GM23248 (cell line): ENCODE data around the gene PDGFRB. TPM values are rescaled to one million over a fixed set of nuclear protein-coding genes. Genes with fewer than 3 reads are reported as not detected.

Source experiments
- DNase-seq: peaks from one replicate; pipeline ENCODE4 v3.0.0-alpha.2; 2015
- H2AFZ ChIP-seq: fragments of 200-600 bp; sonication (generic); 2 replicates; pipeline ENCODE4 v1.6.1; 2016; ENCODE audit warnings: antibody characterized with exemption
- H3F3A ChIP-seq: fragments of 200-600 bp; sonication (generic); 2 replicates; pipeline ENCODE4 v1.6.1; 2016; ENCODE audit warnings: mild to moderate bottlenecking, antibody characterized with exemption, mixed run types; ENCODE audit not compliant: insufficient read depth
- H3K27ac ChIP-seq: fragments of 200-600 bp; sonication (generic); 2 replicates; pipeline ENCODE4 v1.5.1; 2016; ENCODE audit warnings: mild to moderate bottlenecking
- H3K27me3 ChIP-seq: fragments of 200-600 bp; sonication (generic); replicated peaks from 2 replicates; pipeline ENCODE4 v1.6.1; 2016; ENCODE audit warnings: mild to moderate bottlenecking; ENCODE audit not compliant: insufficient read depth
- H3K36me3 ChIP-seq: fragments of 200-600 bp; sonication (generic); 2 replicates; pipeline ENCODE4 v1.6.1; 2016; ENCODE audit warnings: low read depth, mild to moderate bottlenecking
- H3K4me1 ChIP-seq: fragments of 200-600 bp; sonication (generic); 2 replicates; pipeline ENCODE4 v1.6.1; 2016; ENCODE audit warnings: mild to moderate bottlenecking; ENCODE audit not compliant: insufficient read depth
- H3K4me2 ChIP-seq: fragments of 200-600 bp; sonication (generic); one replicate; pipeline ENCODE4 v1.6.1; 2016; ENCODE audit warnings: mild to moderate bottlenecking; ENCODE audit not compliant: unreplicated experiment
- H3K4me3 ChIP-seq: fragments of 200-600 bp; sonication (generic); 2 replicates; pipeline ENCODE4 v1.5.1; 2016; ENCODE audit warnings: mild to moderate bottlenecking
- H3K79me2 ChIP-seq: fragments of 200-600 bp; sonication (generic); 2 replicates; pipeline ENCODE4 v1.6.1; 2016; ENCODE audit warnings: mild to moderate bottlenecking; ENCODE audit not compliant: insufficient read depth
- H3K9ac ChIP-seq: fragments of 200-600 bp; sonication (generic); 2 replicates; pipeline ENCODE4 v1.6.1; 2016; ENCODE audit warnings: mild to moderate bottlenecking
- H3K9me2 ChIP-seq: fragments of 200-600 bp; sonication (generic); 2 replicates; pipeline ENCODE4 v1.6.1; 2016; ENCODE audit warnings: mixed run types, mild to moderate bottlenecking, moderate library complexity; ENCODE audit not compliant: insufficient read depth
- H3K9me3 ChIP-seq: fragments of 200-600 bp; sonication (generic); one replicate; pipeline ENCODE4 v1.6.1; 2017; ENCODE audit warnings: low read depth
- H4K20me1 ChIP-seq: fragments of 200-600 bp; sonication (generic); 2 replicates; pipeline ENCODE4 v1.6.0; 2016; ENCODE audit not compliant: insufficient read depth
- EZH2 ChIP-seq: fragments of 200-600 bp; sonication (generic); IDR thresholded peaks from 2 replicates; pipeline ENCODE4 v1.6.1; 2018; ENCODE audit warnings: antibody characterized with exemption, mild to moderate bottlenecking; ENCODE audit not compliant: insufficient read depth, poor library complexity, severe bottlenecking
- EZH2phosphoT487 ChIP-seq: fragments of 200-600 bp; sonication (generic); IDR thresholded peaks from 2 replicates; pipeline ENCODE4 v1.6.1; 2018; ENCODE audit warnings: antibody characterized with exemption, moderate library complexity, mild to moderate bottlenecking, low read depth; ENCODE audit not compliant: insufficient read depth
- WGBS, 2 experiments: methylation state at CpG; one replicate each; pipeline ENCODE4 v1.1.6; 2015 to 2017; ENCODE audit warnings: low lambda C conversion rate in 2 of 2, low coverage in 1 of 2; ENCODE audit errors: missing lambda C conversion rate in 2 of 2; 5-methylcytosine and 5-hydroxymethylcytosine counted together
- in situ Hi-C: fragments of 300-500 bp; cut with MboI; formaldehyde crosslinking; loops from 2 replicates; pipeline ENCODE4 v1.15.0; 2020
- polyA plus RNA-seq: library from polyadenylated mRNA; unstranded; fragments of >200 nt; fragmentation: Nextera tagmentation; extraction: Ambion mirVana; gene quantifications from 2 replicates; pipeline ENCODE4 v1.2.1, GENCODE V29; 2016
- small RNA-seq: library from RNA; depleted of rRNA; stranded (forward); fragments of <200 nt; gene quantifications from one replicate; pipeline ENCODE3, GENCODE V24; 2014; ENCODE audit warnings: low read depth, low replicate concordance
- total RNA-seq: library from RNA; depleted of rRNA; stranded (reverse); fragments of >200 nt; shearing (Covaris generic); gene quantifications from 2 replicates; pipeline ENCODE4 v1.2.3, GENCODE V29; 2014; rRNA removed

Gene PDGFRB
- total and polyA plus RNA-seq, 2 experiments from 2014 or later = 155 to 205 TPM

GRCh38 chr5:150065346-150065745 lies 90.3 kb downstream of the PDGFRB start:
- H3F3A ChIP-seq = peaks cover 20% of the 10 kb centered on the region
- DNase-seq = peak; percentile 69
- H2AFZ ChIP-seq = peak overlapping the region; percentile 23; the same call in 1 of the 2 replicates
- H3K4me1 ChIP-seq = peaks cover 34% of the 10 kb centered on the region
- 20 to 38% methylated on average over 6 of the region's 6 CpGs for WGBS, 2 experiments
- no peaks in the 10 kb centered on the region for H3K36me3 ChIP-seq
- H3K27ac ChIP-seq = peak overlapping the region; percentile 62
- TF ChIP-seq EZH2phosphoT487 (no peak), EZH2 (no peak)
- no peaks in the 10 kb centered on the region for H3K9me3 ChIP-seq
- H4K20me1 ChIP-seq = no peaks in the 10 kb centered on the region
- peak overlapping the region; percentile 2; the same call in 1 of the 2 replicates for H3K4me3 ChIP-seq
- H3K4me2 ChIP-seq = peak overlapping the region; percentile 37
- H3K27me3 ChIP-seq = no peaks in the 10 kb centered on the region
- in situ Hi-C loops = no loop called here
- H3K9me2 ChIP-seq = no peaks in the 10 kb centered on the region
- no peaks in the 10 kb centered on the region for H3K79me2 ChIP-seq
- 0 out of 2 replicates have a peak overlapping the region, but pooled peaks have one; percentile 20 for H3K9ac ChIP-seq

- DNase-seq = no peak
- no peak overlapping the region for H3K27ac ChIP-seq
- no peaks in the 10 kb centered on the region for H3K9me3 ChIP-seq
- in situ Hi-C loops = no loop called here
- no peak overlapping the region for H3K4me2 ChIP-seq
- no peaks in the 10 kb centered on the region for H4K20me1 ChIP-seq
- WGBS, 2 experiments = 87 to 90% methylated on average over 6 to 7 of the region's 7 CpGs
- H2AFZ ChIP-seq = no peak overlapping the region
- no peak overlapping the region for H3K9ac ChIP-seq
- H3K36me3 ChIP-seq = no peaks in the 10 kb centered on the region
- no peak for TF ChIP-seq EZH2phosphoT487
- TF ChIP-seq EZH2 = no peak
- no peaks in the 10 kb centered on the region for H3K9me2 ChIP-seq
- peaks cover 20% of the 10 kb centered on the region for H3F3A ChIP-seq
- H3K4me1 ChIP-seq = peaks cover 34% of the 10 kb centered on the region
- H3K79me2 ChIP-seq = no peaks in the 10 kb centered on the region
- H3K27me3 ChIP-seq = no peaks in the 10 kb centered on the region
- no peak overlapping the region for H3K4me3 ChIP-seq
Measured at GRCh38 chr5:150064681-150065220, 90.9 kb downstream of the PDGFRB start.

Small RNA genes within 50 kb of the gene (small RNA-seq; reads per million reads assigned to genes)
- not detected for gene RF00019

Other genes starting within 250 kb of the PDGFRB start
- not detected in 2 replicates for gene PDE6A, start 211.1 kb downstream of the PDGFRB start, total RNA-seq
- not detected in 2 replicates for gene PDE6A, start 211.1 kb downstream of the PDGFRB start, polyA plus RNA-seq
- 11.1 and 11.4 TPM in 2 replicates for gene SLC26A2, start 195.1 kb downstream of the PDGFRB start, total RNA-seq
- gene SLC26A2, start 195.1 kb downstream of the PDGFRB start, polyA plus RNA-seq = 5.2 and 6.2 TPM in 2 replicates
- gene TIGD6, start 155.2 kb downstream of the PDGFRB start, total RNA-seq = 4.8 and 5.3 TPM in 2 replicates
- gene TIGD6, start 155.2 kb downstream of the PDGFRB start, polyA plus RNA-seq = 4.5 and 4.6 TPM in 2 replicates
- gene HMGXB3, start 155.1 kb downstream of the PDGFRB start, total RNA-seq = 32.1 and 46.5 TPM in 2 replicates
- 11.9 and 13.6 TPM in 2 replicates for gene HMGXB3, start 155.1 kb downstream of the PDGFRB start, polyA plus RNA-seq
- gene CSF1R, start 69.3 kb downstream of the PDGFRB start, total RNA-seq = 0.63 TPM in 1 of 2 replicates, not detected in the other
- 0.48 and 0.56 TPM in 2 replicates for gene CSF1R, start 69.3 kb downstream of the PDGFRB start, polyA plus RNA-seq
- gene CDX1, start 10.9 kb upstream of the PDGFRB start, total RNA-seq = not detected in 2 replicates
- gene CDX1, start 10.9 kb upstream of the PDGFRB start, polyA plus RNA-seq = 0.19 TPM in 1 of 2 replicates, not detected in the other
- not detected in 2 replicates for gene SLC6A7, start 34.2 kb upstream of the PDGFRB start, total RNA-seq
- not detected in 2 replicates for gene SLC6A7, start 34.2 kb upstream of the PDGFRB start, polyA plus RNA-seq
- gene CAMK2A, start 133.9 kb upstream of the PDGFRB start, total RNA-seq = 0.43 and 0.51 TPM in 2 replicates
- not detected in 2 replicates for gene CAMK2A, start 133.9 kb upstream of the PDGFRB start, polyA plus RNA-seq
- gene ARSI, start 147.1 kb upstream of the PDGFRB start, total RNA-seq = 4.2 and 4.3 TPM in 2 replicates
- gene ARSI, start 147.1 kb upstream of the PDGFRB start, polyA plus RNA-seq = 0.72 and 1.0 TPM in 2 replicates
- 18.0 and 22.5 TPM in 2 replicates for gene TCOF1, start 201.9 kb upstream of the PDGFRB start, total RNA-seq
- gene TCOF1, start 201.9 kb upstream of the PDGFRB start, polyA plus RNA-seq = 15.1 and 16.3 TPM in 2 replicates